ENCODE data around the gene KRTAP19-7. TPM values are rescaled to one million over a fixed set of nuclear protein-coding genes. Genes with fewer than 3 reads are reported as not detected.

KRTAP19-7 gene
- not detected for total RNA-seq

GRCh38 chr21:30561264-30561895 lies at the start of gene KRTAP19-7:
Gene KRTAP19-7 (minus strand): TSS chr21:30561314. CDS start chr21:30561289, 25 bp downstream.
- ATAC-seq, result no peak

DNA sequence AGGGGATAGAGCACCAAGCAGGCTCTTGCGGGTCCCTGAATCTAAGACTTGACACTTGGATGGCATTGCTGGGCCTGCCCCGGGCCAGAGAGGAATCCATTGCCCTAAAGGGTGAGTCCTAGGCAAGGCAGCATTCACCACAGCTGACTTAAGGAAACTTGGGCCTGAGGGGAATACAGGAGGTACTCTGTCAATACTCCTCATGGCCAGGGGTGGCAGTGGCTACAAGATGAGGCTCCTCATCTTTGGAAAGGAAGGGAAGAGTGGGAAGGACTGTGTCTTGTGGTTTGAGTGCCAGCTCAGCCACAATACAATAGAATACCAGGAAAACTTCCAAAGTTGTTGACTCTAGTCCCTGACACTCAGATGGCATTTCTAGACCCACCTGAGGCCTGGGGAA lies 44.9 kb upstream of the KRTAP19-7 start:
- ATAC-seq, result no peak

GRCh38 chr21:30600787-30601186 lies 39.7 kb upstream of the KRTAP19-7 start, which contains the start of gene KRTAP22-1:
Gene KRTAP22-1 (plus strand): TSS chr21:30601087.
- ATAC-seq, result no peak

- ATAC-seq, result no peak
Observed at GRCh38 chr21:30598802-30599201, 37.7 kb upstream of the KRTAP19-7 start, which contains the start of gene KRTAP6-2. Gene KRTAP6-2 (minus strand): TSS chr21:30598902. CDS start chr21:30598874, 28 bp downstream.

GRCh38 chr21:30592140-30592539 lies 31.0 kb upstream of the KRTAP19-7 start, which contains the start of gene KRTAP6-3:
Gene KRTAP6-3 (plus strand): TSS chr21:30592440. CDS start chr21:30592446, 6 bp downstream.
- no peak for ATAC-seq

DNA sequence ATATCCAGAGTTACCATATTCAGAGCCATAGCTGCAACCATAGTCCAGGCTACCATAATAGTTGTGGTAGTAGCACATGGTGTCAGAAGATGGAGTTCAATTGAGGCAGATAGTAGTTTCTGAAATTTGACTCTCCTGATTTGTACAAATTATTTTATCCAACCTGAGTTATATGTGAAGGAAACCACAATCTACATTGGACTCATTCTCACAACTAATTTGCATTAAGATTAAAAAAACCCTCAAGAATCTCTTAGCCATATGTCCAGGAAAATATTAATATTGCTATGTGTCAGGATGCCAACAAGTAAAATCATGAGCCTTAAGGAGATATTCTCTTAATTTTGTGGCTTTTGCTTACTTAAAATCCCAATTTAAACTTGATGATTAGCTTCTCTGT lies 29.2 kb upstream of the KRTAP19-7 start, which contains the start of gene KRTAP22-2:
Gene KRTAP22-2, minus strand, starts transcription at position 101 of the 400 bp plus-strand sequence.
- ATAC-seq, result no peak

DNA sequence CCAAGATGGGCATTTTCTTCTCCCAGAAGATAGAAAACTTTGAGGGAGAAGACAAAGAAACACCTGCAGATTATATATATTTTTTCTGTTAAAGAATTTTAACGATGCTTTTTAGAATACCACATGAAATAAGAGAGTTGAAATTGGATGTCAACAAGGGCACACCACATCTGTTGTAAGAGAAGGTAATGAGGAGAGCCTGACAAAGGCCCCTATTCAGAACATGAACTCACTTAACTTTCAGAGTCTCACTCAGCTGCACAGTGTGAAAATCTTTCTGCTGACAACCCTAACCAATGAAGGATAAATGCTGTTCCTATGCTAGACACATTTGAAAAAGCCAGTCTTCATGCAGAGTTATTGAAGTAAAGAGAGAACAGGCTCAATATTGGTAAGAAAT lies 21.8 kb upstream of the KRTAP19-7 start:
- no peak for ATAC-seq

GRCh38 chr21:30580132-30580531 lies 19.0 kb upstream of the KRTAP19-7 start:
- no peak for ATAC-seq

GRCh38 chr21:30579346-30579745 lies 18.2 kb upstream of the KRTAP19-7 start:
- no peak for ATAC-seq

- ATAC-seq, result no peak
Observed at GRCh38 chr21:30577766-30578165, 16.7 kb upstream of the KRTAP19-7 start.

GRCh38 chr21:30567617-30568016 lies 6.5 kb upstream of the KRTAP19-7 start:
- no peak for ATAC-seq

DNA sequence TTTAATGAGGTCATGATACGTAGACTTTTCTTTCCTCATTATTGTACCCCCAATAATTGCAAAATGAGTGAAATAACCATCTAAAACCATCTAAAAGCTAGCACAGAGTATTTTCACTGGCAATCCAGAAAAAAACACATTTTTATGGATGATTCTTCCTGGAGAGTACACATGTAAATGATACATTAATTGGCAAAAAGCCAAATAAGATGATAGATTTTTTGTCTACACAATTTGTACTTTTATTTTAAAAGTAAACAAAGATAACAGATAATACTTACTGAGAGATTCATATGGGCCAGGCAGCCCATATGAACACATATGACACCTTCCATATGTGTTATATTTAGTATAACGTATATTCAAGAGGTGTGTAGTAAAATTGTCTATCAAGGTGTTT lies 2.5 kb upstream of the KRTAP19-7 start:
- ATAC-seq, result no peak

DNA sequence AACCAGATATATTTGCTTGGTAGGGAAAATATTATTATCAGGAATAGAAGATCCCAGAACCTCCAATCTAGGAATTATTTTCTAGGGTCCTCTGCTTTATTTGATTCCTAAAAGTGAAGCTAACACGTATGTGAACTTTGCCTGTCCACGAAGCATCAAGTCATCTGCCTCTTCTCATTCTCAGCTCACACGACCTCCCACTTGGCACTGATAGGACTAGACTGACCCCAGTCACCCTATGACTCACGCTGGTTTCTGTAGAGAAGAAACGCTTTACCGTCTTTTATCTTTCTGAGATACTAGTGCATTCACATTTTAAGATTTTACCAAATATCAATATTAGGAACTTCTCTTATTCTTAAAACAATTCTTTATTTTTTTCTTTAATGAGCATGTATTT lies 2.0 kb upstream of the KRTAP19-7 start:
- no peak for ATAC-seq

DNA sequence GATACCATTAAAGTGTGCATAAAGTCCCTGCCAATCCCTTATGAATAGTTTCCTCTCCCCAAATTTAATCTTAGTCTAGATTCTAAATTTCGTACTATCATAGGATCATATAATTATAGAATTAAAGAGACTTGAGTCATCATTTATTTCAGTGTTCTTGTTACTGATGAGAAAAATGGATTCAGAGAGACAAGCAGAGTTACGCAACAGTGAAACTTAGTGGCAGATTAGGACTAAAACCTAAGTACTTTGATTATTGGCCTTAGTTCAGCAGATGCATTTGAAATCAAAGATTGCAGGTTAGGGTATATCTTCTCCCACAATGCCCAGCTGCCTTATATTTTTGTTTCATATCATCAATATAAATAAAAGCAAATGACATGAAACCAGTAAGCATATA lies 843 bp upstream of the KRTAP19-7 start:
- no peak for ATAC-seq

DNA sequence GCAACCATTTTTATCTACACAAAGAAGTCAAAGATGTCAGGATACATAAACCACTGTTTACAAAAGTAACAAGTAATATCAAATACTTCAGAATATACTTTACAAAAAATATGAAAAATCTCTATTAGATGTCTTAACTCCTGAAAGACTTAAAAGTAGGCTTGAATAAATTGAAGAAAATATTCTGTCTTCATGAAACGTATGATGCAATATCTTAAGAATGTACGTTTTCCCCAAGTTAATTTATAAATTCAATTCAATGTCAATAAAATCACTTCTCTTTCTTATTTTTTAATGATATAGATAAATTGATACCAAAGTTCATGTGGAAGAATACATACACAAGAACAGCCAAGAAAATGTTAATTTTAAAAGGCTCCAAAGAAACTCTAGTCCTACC lies 6.0 kb downstream of the KRTAP19-7 start:
- ATAC-seq, result no peak

GRCh38 chr21:30552782-30553181 lies 8.3 kb downstream of the KRTAP19-7 start:
- no peak for ATAC-seq

DNA sequence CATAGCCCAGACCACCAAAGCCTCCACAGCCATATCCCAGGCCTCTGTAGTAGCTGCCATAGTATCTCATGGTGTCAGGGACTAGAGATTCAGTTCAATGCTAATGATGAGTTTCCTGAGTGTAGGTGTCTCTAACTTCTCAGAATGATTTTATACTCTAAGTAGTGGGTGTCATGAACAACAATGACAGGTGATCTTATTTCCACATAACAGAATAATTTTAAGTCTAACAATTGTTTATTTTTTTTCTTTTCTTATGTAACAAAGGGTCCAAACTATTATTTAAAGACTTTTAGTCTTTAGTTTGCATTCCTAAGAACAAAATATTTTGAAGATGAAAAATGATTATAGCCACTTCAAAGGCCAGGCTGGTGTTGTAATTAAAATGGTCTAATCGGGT lies 19.4 kb downstream of the KRTAP19-7 start, which contains the start of gene KRTAP19-6:
Gene KRTAP19-6, minus strand, starts transcription at position 101 of the 400 bp plus-strand sequence. Its CDS starts 31 bp downstream, at position 70.
- no peak for ATAC-seq

DNA sequence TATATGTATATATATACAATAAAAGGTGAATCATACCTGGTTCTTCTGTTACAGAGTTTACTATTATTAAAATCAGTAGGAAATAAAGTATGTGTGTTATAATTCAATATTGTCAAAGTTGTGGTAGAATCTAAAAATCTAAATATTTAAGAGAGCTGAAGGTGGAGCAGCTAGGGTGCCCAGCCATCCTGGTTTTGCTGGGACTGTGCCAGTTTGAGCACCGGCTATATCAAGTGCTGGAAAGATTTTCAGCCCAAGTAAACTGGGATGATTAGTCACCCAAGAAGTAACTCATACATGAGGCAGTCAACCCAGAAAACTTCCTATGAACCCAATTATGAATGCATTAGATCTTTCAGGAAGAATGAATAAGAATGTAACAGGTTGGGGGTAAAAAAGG lies 42.2 kb downstream of the KRTAP19-7 start:
- no peak for ATAC-seq

DNA sequence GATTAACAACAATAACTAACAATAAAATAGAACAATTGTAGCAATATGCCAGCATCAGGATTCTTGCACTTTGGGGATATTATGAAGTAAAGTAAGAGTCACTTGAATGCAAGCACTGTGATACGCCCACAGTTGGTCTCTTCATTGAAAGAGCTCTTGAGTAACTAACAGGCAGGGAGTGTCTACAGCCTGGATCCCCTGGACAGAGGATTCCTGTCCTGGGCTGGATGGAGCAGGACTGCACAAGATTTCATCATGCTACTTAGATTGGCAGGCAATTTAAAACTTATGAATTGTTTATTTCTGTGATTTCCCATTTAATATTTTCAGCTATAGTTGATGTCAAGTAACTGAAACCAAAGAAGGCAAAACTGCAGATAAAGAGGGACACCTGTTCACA lies 45.4 kb downstream of the KRTAP19-7 start:
- no peak for ATAC-seq

Other genes with a start within 250 kb of the KRTAP19-7 start
- not detected for gene KRTAP26-1, start 241.0 kb downstream of the KRTAP19-7 start, total RNA-seq
- gene KRTAP27-1, start 223.6 kb downstream of the KRTAP19-7 start, total RNA-seq, result not detected
- not detected for gene KRTAP23-1, start 212.7 kb downstream of the KRTAP19-7 start, total RNA-seq
- not detected for gene KRTAP13-2, start 189.0 kb downstream of the KRTAP19-7 start, total RNA-seq
- gene KRTAP13-1, start 165.3 kb downstream of the KRTAP19-7 start, total RNA-seq, result not detected
- not detected for gene KRTAP13-3, start 135.4 kb downstream of the KRTAP19-7 start, total RNA-seq
- not detected for gene KRTAP13-4, start 131.1 kb downstream of the KRTAP19-7 start, total RNA-seq
- not detected for gene KRTAP15-1, start 121.0 kb downstream of the KRTAP19-7 start, total RNA-seq
- gene KRTAP19-1, start 80.9 kb downstream of the KRTAP19-7 start, total RNA-seq, result not detected
- gene KRTAP19-2, start 73.9 kb downstream of the KRTAP19-7 start, total RNA-seq, result not detected
- gene KRTAP19-3, start 69.3 kb downstream of the KRTAP19-7 start, total RNA-seq, result not detected
- not detected for gene KRTAP19-4, start 64.1 kb downstream of the KRTAP19-7 start, total RNA-seq
- gene KRTAP19-5, start 59.2 kb downstream of the KRTAP19-7 start, total RNA-seq, result not detected
- gene KRTAP19-6, start 19.4 kb downstream of the KRTAP19-7 start, total RNA-seq, result not detected
- gene KRTAP22-2, start 29.1 kb upstream of the KRTAP19-7 start, total RNA-seq, result not detected
- not detected for gene KRTAP6-3, start 31.1 kb upstream of the KRTAP19-7 start, total RNA-seq
- gene KRTAP6-2, start 37.6 kb upstream of the KRTAP19-7 start, total RNA-seq, result not detected
- not detected for gene KRTAP22-1, start 39.8 kb upstream of the KRTAP19-7 start, total RNA-seq
- gene KRTAP6-1, start 52.6 kb upstream of the KRTAP19-7 start, total RNA-seq, result not detected
- not detected for gene KRTAP20-1, start 55.1 kb upstream of the KRTAP19-7 start, total RNA-seq
- gene KRTAP20-4, start 59.3 kb upstream of the KRTAP19-7 start, total RNA-seq, result not detected
- not detected for gene KRTAP20-2, start 73.9 kb upstream of the KRTAP19-7 start, total RNA-seq
- not detected for gene KRTAP20-3, start 81.5 kb upstream of the KRTAP19-7 start, total RNA-seq
- gene KRTAP21-3, start 157.5 kb upstream of the KRTAP19-7 start, total RNA-seq, result not detected
- gene KRTAP21-2, start 185.9 kb upstream of the KRTAP19-7 start, total RNA-seq, result not detected
- not detected for gene KRTAP21-1, start 194.1 kb upstream of the KRTAP19-7 start, total RNA-seq

All from esophagus mucosa (tissue), 1 donor.